ENCODE measurements around the gene MRPL54.
A peak's percentile ranks its signal among the peaks of the same experiment; 100 is the strongest.
"Not testable (repeated sequence)": the region's sequence is repeated elsewhere in the genome, so short reads cannot be mapped to it uniquely, and the experiment has no call there.

The MRPL54 gene

GRCh38 chr19:3743486-3743885 lies 19.0 kb upstream of the MRPL54 start:
- no peak for DNase-seq

- DNase-seq, result no peak
Measured at GRCh38 chr19:3745363-3746045, 17.0 kb upstream of the MRPL54 start.

- DNase-seq, result no peak
Measured at GRCh38 chr19:3746371-3747056, 16.0 kb upstream of the MRPL54 start.

GRCh38 chr19:3748965-3749364 lies 13.5 kb upstream of the MRPL54 start:
- no peak for DNase-seq

GRCh38 chr19:3750211-3750610 lies 12.3 kb upstream of the MRPL54 start:
- no peak for DNase-seq

- no peak for DNase-seq
Measured at GRCh38 chr19:3751236-3751635, 11.2 kb upstream of the MRPL54 start.

GRCh38 chr19:3752492-3752891 lies 10.0 kb upstream of the MRPL54 start:
- DNase-seq, result no peak

- DNase-seq, result no peak
Measured at GRCh38 chr19:3753631-3754410, 8.7 kb upstream of the MRPL54 start.

- DNase-seq, result not testable (repeated sequence)
Measured at GRCh38 chr19:3757705-3758104, 4.8 kb upstream of the MRPL54 start.

- DNase-seq, result not testable (repeated sequence)
Measured at GRCh38 chr19:3758297-3758696, 4.2 kb upstream of the MRPL54 start.

GRCh38 chr19:3759482-3760254 lies 2.8 kb upstream of the MRPL54 start:
- DNase-seq, result no peak

GRCh38 chr19:3760871-3761361 lies 1.6 kb upstream of the MRPL54 start:
- no peak for DNase-seq

- DNase-seq, result peak; percentile 93 to 97
Measured at GRCh38 chr19:3761382-3762129, 926 bp upstream of the MRPL54 start, which contains the start of gene APBA3. APBA3 (minus strand) TSS chr19:3761692; CDS start chr19:3760264, 1,428 bp downstream.

- no peak for DNase-seq
Measured at GRCh38 chr19:3762130-3762473, 380 bp upstream of the MRPL54 start.

- no peak for DNase-seq
Measured at GRCh38 chr19:3765121-3765520, 2.6 kb downstream of the MRPL54 start.

GRCh38 chr19:3765757-3766156 lies 3.3 kb downstream of the MRPL54 start:
- DNase-seq, result not testable (repeated sequence)

GRCh38 chr19:3766520-3766919 lies 4.0 kb downstream of the MRPL54 start:
- DNase-seq, result no peak

GRCh38 chr19:3767050-3767449 lies 4.6 kb downstream of the MRPL54 start:
- no peak for DNase-seq

- no peak for DNase-seq
Measured at GRCh38 chr19:3768015-3768747, 5.7 kb downstream of the MRPL54 start.

- DNase-seq, result no peak
Measured at GRCh38 chr19:3768748-3769099, 6.2 kb downstream of the MRPL54 start.

- no peak for DNase-seq
Measured at GRCh38 chr19:3769494-3769893, 7.0 kb downstream of the MRPL54 start.

All from stimulated activated CD4-positive, alpha-beta T cell treated with anti-CD3 and anti-CD28 coated beads, Interleukin-4, amount 100 ng/mL, for 4 hours (primary cell).